ENCODE measurements around the gene S100A3.
"Not testable (repeated sequence)": the region's sequence is repeated elsewhere in the genome, so short reads cannot be mapped to it uniquely, and the experiment has no call there.

S100A3 gene

GRCh38 chr1:153536012-153536670, 12.9 kb downstream of the S100A3 start:
- peak in 50 of 58 donors; percentile 11 to 76 (median 43) for DNase-seq

DNA sequence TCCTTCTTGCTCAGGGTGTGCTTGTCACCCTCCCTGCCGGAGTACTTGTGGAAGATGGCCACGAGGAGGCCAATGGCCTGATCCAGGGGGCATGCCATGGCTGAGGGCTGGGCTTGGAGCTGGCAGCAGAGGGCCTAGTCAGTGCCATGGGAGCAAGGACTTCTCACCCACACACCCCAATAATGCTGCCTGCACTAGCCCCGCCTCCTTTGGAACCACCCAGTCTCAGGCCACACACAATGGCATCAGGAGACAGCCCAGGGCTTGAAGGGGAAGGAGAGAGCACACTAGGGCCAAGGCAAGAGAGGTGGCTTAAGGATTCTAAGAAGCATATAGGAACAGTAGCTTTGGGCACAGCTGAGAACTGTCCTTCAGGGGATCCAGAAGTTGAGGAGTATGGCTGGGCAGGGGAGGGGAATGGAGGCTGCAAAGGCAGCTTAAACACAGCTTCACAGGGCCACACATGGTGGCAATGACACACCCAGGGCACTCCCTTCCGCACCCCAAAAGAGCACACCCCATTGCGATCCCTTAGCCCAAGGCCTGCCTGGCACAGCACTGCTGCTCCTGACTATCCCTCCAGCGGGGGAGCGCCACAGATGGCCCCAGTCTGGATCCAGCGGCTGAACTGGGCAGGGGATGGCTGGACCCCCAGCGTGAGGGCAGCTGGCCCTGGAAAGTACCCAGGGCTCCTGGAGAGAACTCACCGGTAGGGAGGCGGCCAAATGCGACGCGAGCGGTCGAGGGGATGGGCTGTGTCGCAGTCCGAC, 13.6 kb downstream of the S100A3 start, which contains the start of gene S100A6:
Gene S100A6 (minus strand): TSS at position 750 of the 770 bp plus-strand sequence. CDS start 652 bp downstream, at position 98.
- peak in 12 of 58 donors; percentile 13 to 74 (median 26) for DNase-seq

DNA sequence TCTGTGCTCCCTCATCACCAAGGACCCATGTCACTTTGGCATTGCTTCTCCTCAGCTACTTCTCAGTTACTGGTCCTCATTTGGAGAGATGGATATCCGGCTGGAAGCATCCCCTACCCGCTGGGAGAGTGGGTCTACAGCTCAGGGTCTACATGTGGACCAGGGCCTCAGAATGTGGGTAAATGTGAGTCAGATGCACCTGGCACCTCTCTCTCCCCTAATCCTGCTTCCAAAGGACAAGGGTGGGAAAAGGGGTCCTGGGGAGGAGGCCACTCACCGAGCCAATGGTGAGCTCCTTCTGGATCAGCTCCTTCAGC, 14.2 kb downstream of the S100A3 start:
- no peak for DNase-seq

GRCh38 chr1:153534226-153534924, 14.7 kb downstream of the S100A3 start:
- no peak for DNase-seq

DNA sequence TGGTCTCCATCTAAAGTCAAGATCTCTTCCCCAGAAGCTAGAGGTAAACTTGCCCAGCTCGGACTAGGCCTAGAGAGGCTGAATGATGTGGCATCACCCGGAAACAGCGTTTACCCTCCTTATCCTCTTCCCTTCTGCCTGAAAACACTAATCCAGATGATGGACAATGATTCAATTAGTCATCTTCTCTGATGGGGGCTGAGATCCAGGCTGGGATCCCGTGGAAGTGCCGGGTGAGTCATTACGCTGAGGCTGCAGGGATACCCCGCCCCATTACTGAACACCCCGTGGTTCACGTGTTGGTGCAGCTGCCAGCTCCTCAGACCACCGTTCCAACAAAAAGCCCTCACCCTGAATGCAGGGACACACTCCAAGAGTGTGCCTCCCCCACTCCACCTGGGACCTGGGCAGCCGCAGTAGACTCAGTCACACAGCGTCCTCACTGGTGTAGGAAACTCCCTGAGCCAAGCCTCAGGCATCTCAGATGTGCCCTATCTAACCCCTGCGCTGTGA, 15.3 kb downstream of the S100A3 start:
- DNase-seq: peak in 10 of 58 donors; percentile 13 to 62 (median 28)

- peak in 54 of 58 donors; percentile 22 to 80 (median 54) for DNase-seq
These were observed 16.1 kb downstream of the S100A3 start for GRCh38 chr1:153532769-153533599.

- no peak for DNase-seq
These were observed 16.9 kb downstream of the S100A3 start for GRCh38 chr1:153532181-153532580.

DNA sequence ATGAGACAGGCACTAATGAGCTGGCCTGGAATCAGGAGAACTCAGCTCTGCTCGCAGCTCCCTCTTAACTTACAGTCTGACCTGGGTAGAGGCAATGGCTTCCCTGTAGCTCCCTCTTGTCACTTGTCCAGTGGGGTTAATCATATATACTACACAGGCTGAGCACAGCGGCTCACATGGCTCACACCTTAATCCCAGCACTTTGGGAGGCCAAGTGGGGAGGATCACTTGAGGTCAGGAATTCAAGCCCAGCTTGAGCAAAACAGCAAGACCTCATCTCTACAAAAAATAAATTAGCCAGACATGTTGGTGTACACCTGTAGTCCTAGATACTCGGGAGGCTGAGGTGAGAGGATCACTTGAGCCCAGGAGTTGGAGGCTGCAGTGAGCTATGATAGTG, 17.4 kb downstream of the S100A3 start:
- no peak for DNase-seq

DNA sequence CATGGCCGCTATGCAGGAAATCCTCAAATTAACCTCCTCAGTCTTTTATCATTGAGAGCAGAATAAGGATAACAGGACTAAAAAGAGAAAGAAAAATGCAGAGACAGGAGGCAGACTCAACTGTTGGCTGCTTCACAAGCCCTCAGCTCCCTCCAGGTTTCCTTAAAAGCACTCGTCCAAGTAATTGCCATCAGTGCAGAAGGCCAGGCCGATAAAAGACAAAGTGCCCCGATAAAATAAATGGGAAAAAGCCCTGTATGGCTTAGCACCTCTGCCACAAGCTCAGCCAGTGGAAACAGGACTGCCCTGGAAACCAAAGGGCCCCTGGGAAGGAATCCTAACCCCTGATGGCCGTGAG, 21.4 kb downstream of the S100A3 start:
- no peak for DNase-seq

- DNase-seq: no peak
These were observed 21.9 kb downstream of the S100A3 start for GRCh38 chr1:153527023-153527682.

DNA sequence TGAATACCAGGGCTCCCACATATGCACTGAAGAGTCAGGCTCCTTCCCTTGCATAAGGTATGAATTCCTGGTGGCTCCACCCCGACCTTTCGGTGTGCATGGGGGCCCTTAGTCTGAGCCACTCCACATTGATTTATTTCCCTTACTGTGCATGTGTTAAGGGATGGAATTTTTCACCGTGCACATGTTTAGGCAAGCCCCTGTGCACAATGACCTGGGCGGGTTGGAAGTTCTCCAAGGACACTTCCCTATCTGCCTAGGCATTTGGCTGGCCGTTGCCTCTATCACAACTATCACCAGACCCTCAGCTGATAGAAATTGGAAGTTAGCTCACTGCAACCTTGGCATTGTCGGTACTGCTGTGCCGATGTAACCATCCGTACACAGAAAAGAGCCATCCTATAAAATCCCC, 22.9 kb downstream of the S100A3 start:
- DNase-seq: no peak

GRCh38 chr1:153525088-153525728, 23.9 kb downstream of the S100A3 start:
- no peak for DNase-seq

- DNase-seq: not testable (repeated sequence)
These were observed 26.6 kb downstream of the S100A3 start for GRCh38 chr1:153522353-153523048.

DNA sequence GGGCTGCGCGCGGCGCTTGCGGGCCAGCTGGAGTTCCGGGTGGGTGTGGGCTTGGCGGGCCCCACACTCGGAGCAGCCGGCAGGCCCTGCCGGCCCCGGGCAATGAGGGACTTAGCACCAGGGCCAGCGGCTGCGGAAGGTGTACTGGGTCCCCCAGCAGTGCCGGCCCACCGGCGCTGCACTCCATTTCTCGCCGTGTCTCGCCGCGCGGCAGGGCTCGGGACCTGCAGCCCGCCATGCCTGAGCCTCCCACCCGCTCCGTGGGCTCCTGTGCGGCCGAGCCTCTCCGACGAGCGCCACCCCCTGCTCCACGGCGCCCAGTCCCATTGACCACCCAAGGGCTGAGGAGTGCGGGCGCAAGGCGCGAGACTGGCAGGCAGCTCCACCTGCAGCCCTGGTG, 27.2 kb downstream of the S100A3 start:
- not testable (repeated sequence) for DNase-seq

DNA sequence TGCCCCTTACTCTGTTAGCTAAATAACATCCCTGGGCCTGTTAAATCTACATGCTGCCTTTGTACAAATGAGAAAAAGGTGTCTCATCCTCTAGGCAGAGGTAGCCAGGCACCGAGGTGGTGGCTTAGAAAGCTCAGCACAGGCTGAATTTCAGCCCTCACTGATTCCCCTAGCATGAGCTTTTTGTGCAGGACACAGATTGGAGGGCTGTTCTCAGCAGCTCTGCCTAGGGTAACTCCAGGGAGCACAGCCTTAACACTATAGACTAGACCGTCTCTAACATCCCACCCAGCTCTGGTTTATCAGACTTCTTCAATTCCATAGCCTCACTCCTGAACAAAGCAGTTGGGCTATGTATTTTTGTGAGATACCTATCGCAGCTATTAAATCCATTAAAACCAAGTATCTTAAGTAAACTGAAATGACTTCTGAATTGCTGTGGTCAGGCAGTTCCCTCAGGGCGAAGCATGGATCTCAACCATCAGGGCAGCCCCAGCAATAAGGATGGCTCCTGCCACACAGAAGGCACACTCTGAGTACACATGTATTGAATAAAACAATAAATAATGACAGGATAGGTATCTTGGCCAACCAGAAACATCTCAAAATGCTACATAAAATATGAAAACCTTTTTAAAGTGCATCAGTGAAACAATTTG, 28.1 kb downstream of the S100A3 start:
- DNase-seq: no peak

DNA sequence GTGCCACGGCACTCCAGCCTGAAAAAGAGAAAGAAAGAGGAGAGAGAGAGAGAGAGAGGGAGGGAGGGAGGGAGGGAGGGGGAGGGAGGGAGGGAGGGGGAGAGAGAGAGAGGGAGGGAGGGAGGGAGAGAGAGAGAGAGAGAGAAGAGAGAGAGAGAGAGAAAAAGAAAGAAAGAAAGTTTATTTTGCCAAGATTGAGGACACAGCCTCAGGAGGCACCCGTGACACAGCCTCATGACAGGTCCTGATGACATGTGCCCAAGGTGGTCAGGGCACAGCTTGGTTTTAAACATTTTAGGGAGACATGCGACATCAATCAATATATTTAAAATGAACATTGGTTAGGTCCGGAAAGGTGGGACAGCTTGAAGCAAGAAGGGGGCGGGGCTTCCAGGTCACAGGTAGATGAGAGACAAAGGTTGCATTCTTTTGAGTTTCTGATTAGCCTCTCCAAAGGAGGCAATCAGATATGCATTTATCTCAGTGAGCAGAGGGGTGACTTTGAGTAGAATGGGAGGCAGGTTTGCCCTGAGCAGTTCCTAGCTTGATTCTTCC, 28.8 kb downstream of the S100A3 start:
- not testable (repeated sequence) for DNase-seq

GRCh38 chr1:153519242-153519641, 29.8 kb downstream of the S100A3 start:
- no peak for DNase-seq
